SK-N-SH (cell line): ENCODE results near the gene FA2H. TPM values are rescaled to one million over a fixed set of nuclear protein-coding genes. Genes with fewer than 3 reads are reported as not detected.

Source experiments
- CTCF ChIA-PET: fragments of 300-600, 350-600 bp; formaldehyde crosslinking; extraction: SDS; loops from one replicate; lab custom pipeline; 2021; lab: Yijun Ruan, JAX
- POLR2A ChIA-PET: fragments of 350-600 bp; sonication (Branson Sonifier 250); formaldehyde crosslinking; extraction: SDS; loops from one replicate; lab custom pipeline; 2020; ENCODE audit warnings: antibody characterized with exemption, inconsistent platforms; lab: Yijun Ruan, JAX
- DNase-seq: peaks from one replicate; pipeline ENCODE4 v3.0.0; 2012
- H2AFZ ChIP-seq: fragments of 200-600 bp; sonication (generic); 2 replicates; pipeline ENCODE4 v1.8.1; 2016; ENCODE audit warnings: antibody characterized with exemption, mild to moderate bottlenecking, low read depth
- H3F3A ChIP-seq: fragments of 200-600 bp; sonication (generic); replicated peaks from 2 replicates; pipeline ENCODE3; 2016; ENCODE audit warnings: antibody characterized with exemption, mild to moderate bottlenecking; ENCODE audit not compliant: insufficient read depth
- H3K27ac ChIP-seq, 2 experiments: fragments of 200-500 bp in 1 of 2; fragments of 200-600 bp in 1 of 2; sonication (Bioruptor generic) in 1 of 2; sonication (generic), shearing (Covaris generic) in 1 of 2; 2 replicates each; pipeline versions ENCODE4 v1.5.1 to v1.6.1; 2014 to 2016; ENCODE audit warnings: low read depth in 2 of 2, inconsistent platforms in 1 of 2, low read length in 1 of 2, mild to moderate bottlenecking in 1 of 2, mixed read lengths in 1 of 2
- H3K27me3 ChIP-seq: fragments of 200-600 bp; sonication (generic), shearing (Covaris generic); 2 replicates; pipeline ENCODE4 v1.6.1; 2016; ENCODE audit warnings: mixed run types; ENCODE audit not compliant: insufficient read depth
- H3K36me3 ChIP-seq, 2 experiments: fragments of 200-500 bp in 1 of 2; fragments of 200-600 bp in 1 of 2; sonication (Bioruptor generic) in 1 of 2; sonication (generic) in 1 of 2; replicated peaks in 1 of 2; 2 replicates each; pipeline versions ENCODE3 to v1.5.1; 2014 to 2016; ENCODE audit warnings: low read length in 1 of 2, mild to moderate bottlenecking in 1 of 2; ENCODE audit not compliant: insufficient read depth in 2 of 2, control insufficient read depth in 1 of 2
- H3K4me1 ChIP-seq, 2 experiments: fragments of 200-500 bp in 1 of 2; fragments of 200-600 bp in 1 of 2; sonication (Bioruptor generic) in 1 of 2; sonication (generic), shearing (Covaris generic) in 1 of 2; 2 replicates each; pipeline versions ENCODE4 v1.5.1 to v1.6.1; 2014 to 2016; ENCODE audit warnings: low read depth in 1 of 2, low read length in 1 of 2, mixed run types in 1 of 2; ENCODE audit not compliant: insufficient read depth in 2 of 2, control insufficient read depth in 1 of 2
- H3K4me2 ChIP-seq: fragments of 200-600 bp; sonication (generic), shearing (Covaris generic); 2 replicates; pipeline ENCODE4 v1.6.1; 2017; ENCODE audit warnings: mixed run types
- H3K4me3 ChIP-seq, 2 experiments: fragments of 200-500 bp in 1 of 2; fragments of 200-600 bp in 1 of 2; sonication (Bioruptor generic) in 1 of 2; sonication (generic), shearing (Covaris generic) in 1 of 2; 2 replicates each; pipeline versions ENCODE4 v1.5.1 to v1.8.1; 2014 to 2016; ENCODE audit warnings: low read depth in 2 of 2, inconsistent platforms in 1 of 2, low read length in 1 of 2, mild to moderate bottlenecking in 1 of 2, mixed read lengths in 1 of 2, moderate library complexity in 1 of 2
- H3K79me2 ChIP-seq: fragments of 200-600 bp; sonication (generic); 2 replicates; pipeline ENCODE4 v1.8.1; 2017; ENCODE audit warnings: mild to moderate bottlenecking; ENCODE audit not compliant: insufficient read depth
- H3K9ac ChIP-seq: fragments of 200-600 bp; sonication (generic); 2 replicates; pipeline ENCODE4 v1.6.1; 2017; ENCODE audit warnings: mixed run types
- H3K9me2 ChIP-seq: fragments of 200-600 bp; sonication (generic); 2 replicates; pipeline ENCODE4 v1.6.1; 2017; ENCODE audit warnings: mixed run types
- H3K9me3 ChIP-seq: fragments of 200-600 bp; sonication (generic); 2 replicates; pipeline ENCODE4 v1.6.1; 2017; ENCODE audit warnings: mixed run types, mild to moderate bottlenecking, moderate library complexity
- H4K20me1 ChIP-seq: fragments of 200-600 bp; sonication (generic); 2 replicates; pipeline ENCODE4 v1.6.1; 2017; ENCODE audit warnings: mild to moderate bottlenecking, mixed run types; ENCODE audit not compliant: insufficient read depth
- CHD2 ChIP-seq: fragments of 150-350 bp; IDR thresholded peaks from 2 replicates; pipeline ENCODE4 v1.6.1; 2018; ENCODE audit warnings: low read length; ENCODE audit not compliant: partially characterized antibody
- FOSL2 ChIP-seq: IDR thresholded peaks from 2 replicates; pipeline ENCODE4 v1.4.0; 2012; ENCODE audit warnings: low read depth, mild to moderate bottlenecking, moderate library complexity, borderline replicate concordance
- FOXJ3 ChIP-seq: sonication (generic); formaldehyde crosslinking; IDR thresholded peaks from 2 replicates; pipeline ENCODE4 v1.5.1; 2020; ENCODE audit warnings: mild to moderate bottlenecking, missing genetic modification reagents
- JUND ChIP-seq: IDR thresholded peaks from 2 replicates; pipeline ENCODE4 v1.4.0; 2012
- MEF2A ChIP-seq: IDR thresholded peaks from 2 replicates; pipeline ENCODE4 v1.4.0; 2012; ENCODE audit warnings: low read depth, borderline replicate concordance
- NRF1 ChIP-seq: IDR thresholded peaks from 2 replicates; pipeline ENCODE4 v1.6.1; 2012; ENCODE audit warnings: low read depth, mild to moderate bottlenecking, low read length
- RCOR1 ChIP-seq: fragments of 150-350 bp; IDR thresholded peaks from 2 replicates; pipeline ENCODE4 v1.6.1; 2017; ENCODE audit warnings: antibody characterized with exemption, low read length
- REST ChIP-seq: IDR thresholded peaks from 2 replicates; pipeline ENCODE4 v1.6.1; 2012; ENCODE audit warnings: mild to moderate bottlenecking, low read depth, low read length, moderate library complexity
- RFX5 ChIP-seq: IDR thresholded peaks from 2 replicates; pipeline ENCODE4 v1.6.1; 2012; ENCODE audit warnings: mild to moderate bottlenecking, improper control_type of control experiment, low read length
- SIN3A ChIP-seq: IDR thresholded peaks from 2 replicates; pipeline ENCODE4 v1.6.1; 2012; ENCODE audit warnings: low read depth, mild to moderate bottlenecking, low read length, moderate library complexity, borderline replicate concordance
- SMC3 ChIP-seq: IDR thresholded peaks from 2 replicates; pipeline ENCODE4 v1.6.1; 2012; ENCODE audit warnings: low read depth, low read length, improper control_type of control experiment
- TCF12 ChIP-seq: IDR thresholded peaks from 2 replicates; pipeline ENCODE4 v1.4.0; 2012
- USF1 ChIP-seq: IDR thresholded peaks from 2 replicates; pipeline ENCODE4 v1.4.0; 2012; ENCODE audit warnings: low read depth, borderline replicate concordance
- ZBTB33 ChIP-seq: IDR thresholded peaks from 2 replicates; pipeline ENCODE4 v1.4.0; 2012; ENCODE audit warnings: low read depth, borderline replicate concordance
- WGBS: methylation state at CpG from one replicate; pipeline ENCODE4 v1.1.6; 2017; ENCODE audit warnings: low lambda C conversion rate; 5-methylcytosine and 5-hydroxymethylcytosine counted together
- polyA plus RNA-seq, 3 experiments: library from polyadenylated mRNA; depleted of rRNA; stranded (reverse); fragments of >200 nt; gene quantifications; 2 replicates each; pipeline ENCODE4 v1.2.3, GENCODE V29; 2012
- TF ChIP-seq, protein P1 (sequence below): IDR thresholded peaks from 2 replicates; pipeline ENCODE4; 2012

The FA2H gene
- polyA plus RNA-seq, 1 of the 3 experiments (the other 2 are of a cell fraction), result not detected

DNA sequence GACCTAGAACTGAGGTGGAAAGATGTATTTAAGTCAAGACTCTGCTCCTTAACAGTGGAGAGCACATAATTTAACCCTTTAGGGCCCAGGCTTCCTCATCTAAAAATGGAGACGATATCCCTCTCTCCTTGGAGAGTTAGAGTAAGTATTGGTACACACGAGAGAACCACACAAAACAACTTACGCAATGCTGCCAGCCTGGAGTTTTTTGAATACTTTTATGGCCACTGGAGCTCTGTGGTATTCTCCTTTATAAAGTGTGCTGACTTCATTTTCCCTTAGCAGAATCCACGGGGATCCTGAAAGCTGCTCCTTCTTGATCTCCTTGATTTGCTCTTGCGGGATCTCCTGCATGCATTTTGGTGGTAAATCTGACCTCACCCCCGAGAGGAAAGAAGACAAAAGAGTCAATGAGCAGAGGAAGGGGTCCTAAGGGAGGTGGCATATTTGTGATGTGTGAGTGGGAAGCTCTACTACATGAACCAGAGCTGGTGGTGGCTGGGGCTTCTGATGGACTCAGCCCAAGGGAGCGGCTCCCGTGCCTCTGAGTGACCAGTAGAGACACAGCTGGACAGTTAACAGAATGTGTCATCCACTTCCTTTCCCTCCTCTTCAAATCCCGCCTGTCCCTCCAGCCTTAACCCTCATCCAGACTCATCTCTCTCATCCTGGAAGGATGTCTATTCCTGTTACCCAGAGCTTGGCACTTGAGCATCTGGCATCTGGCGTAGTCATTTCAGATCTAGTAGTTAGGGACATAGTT lies 83.3 kb downstream of the FA2H start:
- no peaks in the 10 kb centered on the region for H3K4me1 ChIP-seq
- POLR2A ChIA-PET, result no interaction called here
- no peak for DNase-seq

More for the DNA sequence above, 83.3 kb downstream of the FA2H start:
- H3K36me3 ChIP-seq, result no peaks in the 10 kb centered on the region
- H3K9ac ChIP-seq, result no peak overlapping the region
- H3K27ac ChIP-seq, result no peak overlapping the region
- no peak overlapping the region for H3K4me3 ChIP-seq
- 78% methylated on average over 10 of the region's 10 CpGs for WGBS
- no peaks in the 10 kb centered on the region for H3K27me3 ChIP-seq
- no peaks in the 10 kb centered on the region for H4K20me1 ChIP-seq
- no peaks in the 10 kb centered on the region for H3K9me2 ChIP-seq
- no peak overlapping the region for H2AFZ ChIP-seq
- H3K4me2 ChIP-seq, result no peak overlapping the region
- no peaks in the 10 kb centered on the region for H3F3A ChIP-seq
- CTCF ChIA-PET, result interaction anchor here (1.7 to 2.0 kb wide), 2 partner anchors 171 to 172 kb away, joined by 5 to 12 read pairs; no protein-coding TSS in a partner anchor
- no peaks in the 10 kb centered on the region for H3K9me3 ChIP-seq
- no peaks in the 10 kb centered on the region for H3K79me2 ChIP-seq
- TF ChIP-seq MEF2A (no peak), FOXJ3 (CRISPR knock-in tag) (no peak), RFX5 (no peak), SMC3 (no peak), ZBTB33 (no peak), RCOR1 (no peak), TCF12 (no peak), FOSL2 (no peak), NRF1 (no peak), SIN3A (no peak), CHD2 (no peak), REST (no peak), USF1 (no peak), JUND (no peak)
- TF ChIP-seq, protein P1, sequence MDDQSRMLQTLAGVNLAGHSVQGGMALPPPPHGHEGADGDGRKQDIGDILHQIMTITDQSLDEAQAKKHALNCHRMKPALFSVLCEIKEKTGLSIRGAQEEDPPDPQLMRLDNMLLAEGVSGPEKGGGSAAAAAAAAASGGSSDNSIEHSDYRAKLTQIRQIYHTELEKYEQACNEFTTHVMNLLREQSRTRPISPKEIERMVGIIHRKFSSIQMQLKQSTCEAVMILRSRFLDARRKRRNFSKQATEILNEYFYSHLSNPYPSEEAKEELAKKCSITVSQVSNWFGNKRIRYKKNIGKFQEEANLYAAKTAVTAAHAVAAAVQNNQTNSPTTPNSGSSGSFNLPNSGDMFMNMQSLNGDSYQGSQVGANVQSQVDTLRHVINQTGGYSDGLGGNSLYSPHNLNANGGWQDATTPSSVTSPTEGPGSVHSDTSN, result no peak
